GM12878 (cell line): ENCODE data around the gene ULK4. TPM values are rescaled to one million over a fixed set of nuclear protein-coding genes. Genes with fewer than 3 reads are reported as not detected.

ENCODE experiments used
- ATAC-seq: fragments of 200-7000 bp; cut with Tn5 transposase; 3 replicates; pipeline ENCODE4 v1.9.1; 2020; ENCODE audit warnings: mild to moderate bottlenecking, moderate library complexity
- BruUV-seq: library from RNA; stranded (reverse); fragments of 400-500 nt; replicated peaks from 2 replicates; lab custom pipeline; 2021; lab: Mats Ljungman, UMichigan
- CTCF ChIA-PET: fragments of 300-600 bp; sonication (Branson Sonifier 250); formaldehyde crosslinking; extraction: SDS; loops from one replicate; lab custom pipeline; 2021; ENCODE audit warnings: inconsistent platforms; lab: Yijun Ruan, JAX
- POLR2A ChIA-PET: fragments of 350-600 bp; formaldehyde crosslinking; extraction: SDS; loops from one replicate; lab custom pipeline; 2021; ENCODE audit warnings: inconsistent platforms; lab: Charles Lee
- RAD21 ChIA-PET: fragments of 300-600 bp; sonication (Branson Sonifier 250); formaldehyde crosslinking; loops from one replicate; lab custom pipeline; 2023; ENCODE audit warnings: antibody characterized with exemption; ENCODE audit not compliant: unreplicated experiment; lab: Charles Lee
- SMC1A ChIA-PET: fragments of 300-600 bp; sonication (Branson Sonifier 250); formaldehyde crosslinking; loops from one replicate; lab custom pipeline; 2023; ENCODE audit not compliant: unreplicated experiment, uncharacterized antibody; lab: Charles Lee
- DNase-seq: peaks from one replicate; pipeline ENCODE4 v3.0.0-alpha.2; 2011; ENCODE audit warnings: low read depth, low spot score
- FAIRE-seq: peaks from 3 replicates; lab custom pipeline; 2011; peaks lifted over from hg19 to GRCh38; lab: Jason Lieb, UNC
- H2AFZ ChIP-seq: 2 replicates; pipeline ENCODE4 v1.6.0; 2011; ENCODE audit warnings: low read depth, low read length, control low read depth; ENCODE audit not compliant: control insufficient read depth
- H3K27ac ChIP-seq: 2 replicates; pipeline ENCODE4 v1.5.1; 2011; ENCODE audit warnings: control low read depth; ENCODE audit not compliant: control insufficient read depth, insufficient read depth
- H3K27me3 ChIP-seq, 2 experiments: replicated peaks in 1 of 2; 2 replicates each; pipeline versions ENCODE4 v1.6.0 to v1.6.1; 2011; ENCODE audit warnings: low read length in 1 of 2; ENCODE audit not compliant: control insufficient read depth in 2 of 2, insufficient read depth in 2 of 2
- H3K36me3 ChIP-seq, 2 experiments: 2 replicates each; pipeline ENCODE4 v1.5.1; 2011; ENCODE audit warnings: low read length in 1 of 2; ENCODE audit not compliant: control insufficient read depth in 2 of 2, insufficient read depth in 2 of 2
- H3K4me1 ChIP-seq: 2 replicates; pipeline ENCODE4 v1.6.1; 2011; ENCODE audit warnings: mild to moderate bottlenecking, low read length, moderate library complexity, mixed read lengths; ENCODE audit not compliant: control insufficient read depth, insufficient read depth
- H3K4me2 ChIP-seq: 2 replicates; pipeline ENCODE4 v1.6.0; 2011; ENCODE audit warnings: control low read depth; ENCODE audit not compliant: control insufficient read depth, insufficient read depth
- H3K4me3 ChIP-seq: fragments of 200-600 bp; sonication (generic); 2 replicates; pipeline ENCODE4 v1.5.1; 2016
- H3K79me2 ChIP-seq: 2 replicates; pipeline ENCODE4 v1.6.0; 2011; ENCODE audit warnings: low read length; ENCODE audit not compliant: control insufficient read depth, insufficient read depth
- H3K9ac ChIP-seq: 2 replicates; pipeline ENCODE4 v1.8.0; 2011; ENCODE audit warnings: low read length, control low read depth, mixed read lengths; ENCODE audit not compliant: control insufficient read depth, insufficient read depth
- H3K9me3 ChIP-seq: replicated peaks from 3 replicates; pipeline ENCODE4 v1.5.1; 2011; ENCODE audit warnings: mild to moderate bottlenecking, low read length; ENCODE audit not compliant: control insufficient read depth, insufficient read depth
- H4K20me1 ChIP-seq: 2 replicates; pipeline ENCODE4 v1.6.0; 2011; ENCODE audit not compliant: control insufficient read depth, insufficient read depth
- CTCF ChIP-seq, 3 experiments: IDR thresholded peaks in 2 of 3; conservative IDR thresholded peaks in 1 of 3; 2 replicates each; pipeline ENCODE4 v1.5.1; 2011; ENCODE audit warnings: low read depth in 3 of 3, low read length in 3 of 3, mild to moderate bottlenecking in 3 of 3, control low read depth in 2 of 3, moderate library complexity in 2 of 3, inconsistent platforms in 1 of 3, mixed read lengths in 1 of 3; ENCODE audit not compliant: control insufficient read depth in 2 of 3, insufficient read depth in 1 of 3; ENCODE audit errors: extremely low read depth in 1 of 3
- PBX3 ChIP-seq: IDR thresholded peaks from 2 replicates; pipeline ENCODE4 v1.6.1; 2011; ENCODE audit warnings: mild to moderate bottlenecking, low read depth, low read length, moderate library complexity; ENCODE audit not compliant: insufficient replicate concordance
- RCOR1 ChIP-seq: conservative IDR thresholded peaks from 2 replicates; pipeline ENCODE4 v1.6.1; 2012; ENCODE audit warnings: low read depth, low read length, improper control_type of control experiment
- USF2 ChIP-seq: IDR thresholded peaks from 2 replicates; pipeline ENCODE4 v1.6.1; 2011; ENCODE audit warnings: low read depth, low read length, improper control_type of control experiment, borderline replicate concordance
- ZNF24 ChIP-seq: fragments of 450-650 bp; IDR thresholded peaks from 2 replicates; pipeline ENCODE4 v1.6.1; 2017; ENCODE audit warnings: antibody characterized with exemption, mild to moderate bottlenecking
- ZZZ3 ChIP-seq: IDR thresholded peaks from 2 replicates; pipeline ENCODE4 v1.6.1; 2011; ENCODE audit warnings: low read depth; ENCODE audit not compliant: control insufficient read depth, insufficient read length
- WGBS: methylation state at CpG from one replicate; pipeline ENCODE4 v1.1.6; 2016; ENCODE audit warnings: low lambda C conversion rate; ENCODE audit not compliant: insufficient replicate concordance, insufficient coverage; ENCODE audit errors: missing lambda C conversion rate; 5-methylcytosine and 5-hydroxymethylcytosine counted together
- in situ Hi-C: fragments of 300-500 bp; cut with MboI; formaldehyde crosslinking; loops from 9 replicates; pipeline ENCODE4 v1.14.3; 2018; ENCODE audit warnings: mixed read lengths
- intact Hi-C: fragments of 100-400 bp; cut with micrococcal nuclease; formaldehyde crosslinking; loops from one replicate; pipeline ENCODE4 v1.14.2; 2022; ENCODE audit not compliant: unreplicated experiment
- polyA plus RNA-seq, 11 experiments: library from polyadenylated mRNA; depleted of rRNA in 4 of 11; unstranded in 6 of 11; stranded (reverse) in 5 of 11; fragments of >200 nt; fragmentation: Nextera tagmentation in 4 of 11; fragmentation: Illumina TruSeq in 1 of 11; extraction: Ambion mirVana in 4 of 11; extraction: Trizol in 1 of 11; gene quantifications; 1 replicate in 1 of 11; 2 replicates in 10 of 11; pipeline versions ENCODE4 v1.2.1 to v1.2.3, GENCODE V29; 2011 to 2016; ENCODE audit warnings: inconsistent platforms in 2 of 11, missing spikeins in 2 of 11, low read depth in 1 of 11
- total RNA-seq, 4 experiments: library from RNA; depleted of rRNA in 3 of 4; stranded (reverse); fragments of >200 nt in 3 of 4; fragmentation: Illumina TruSeq in 1 of 4; extraction: Trizol in 1 of 4; gene quantifications; 2 replicates each; pipeline versions ENCODE4 v1.2.1 to v1.2.3, GENCODE V29; 2013 to 2021
- TF ChIP-seq, protein P1 (sequence below): fragments of 450-650 bp; IDR thresholded peaks from 2 replicates; pipeline ENCODE4 v1.6.1; 2016; ENCODE audit warnings: mild to moderate bottlenecking, moderate library complexity, borderline replicate concordance
- TF ChIP-seq, protein P2 (sequence below): fragments of 150-350 bp; IDR thresholded peaks from 2 replicates; pipeline ENCODE4 v1.6.1; 2016; ENCODE audit warnings: low read depth, low read length

ULK4 gene
- total and polyA plus RNA-seq, 10 of the 15 experiments (the other 5 are each of a cell fraction or from before 2014, with no cell fraction given) = 3.5 to 7.6 (median 6.3) TPM

DNA sequence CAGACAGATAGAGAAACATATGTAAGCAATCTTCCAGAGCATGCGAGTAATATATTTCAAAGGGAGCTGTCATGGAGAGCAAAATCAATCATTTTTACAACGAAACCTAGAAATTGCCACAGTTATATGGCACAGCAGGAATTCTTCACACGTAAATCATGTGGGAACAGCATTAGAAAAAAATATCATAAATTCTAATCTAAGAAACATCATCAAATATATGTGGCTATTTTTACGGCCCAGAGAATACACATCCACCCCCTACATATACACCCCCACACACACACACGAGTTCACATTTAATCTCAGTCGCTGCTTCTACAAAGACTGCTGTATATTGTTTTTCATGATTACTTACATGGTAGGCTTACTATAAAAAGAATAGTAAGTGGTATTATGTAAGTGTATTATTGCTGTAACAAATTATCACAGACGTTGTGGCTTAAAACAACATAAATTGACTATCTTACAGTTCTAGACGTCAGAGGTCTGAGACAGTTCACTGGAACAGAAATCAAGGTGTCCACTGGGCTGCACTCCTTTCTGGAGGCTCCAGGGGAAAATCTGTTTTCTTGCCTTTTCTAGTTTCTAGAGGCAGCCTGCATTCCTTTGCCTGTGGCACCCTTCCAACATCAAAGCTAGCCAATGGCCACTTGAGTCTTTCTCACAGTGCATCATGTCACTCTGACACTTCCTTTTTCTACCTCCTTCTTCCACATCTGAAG, 363.3 kb downstream of the ULK4 start:
- ChIA-PET RAD21 (no interaction called here), POLR2A (no interaction called here), CTCF (no interaction called here), SMC1A (no interaction called here)
- no peak overlapping the region for H3K4me2 ChIP-seq
- 71% methylated on average over 8 of the region's 8 CpGs for WGBS
- H3K27me3 ChIP-seq = no peaks in the 10 kb centered on the region
- DNase-seq = no peak
- ATAC-seq = no peak
- no peaks in the 10 kb centered on the region for H3K79me2 ChIP-seq
- H2AFZ ChIP-seq = no peak overlapping the region
- BruUV-seq = no TSS peak
- in situ Hi-C loops (no loop called here), intact Hi-C loops (no loop called here)
- no peak overlapping the region for H3K9ac ChIP-seq
- H3K9me3 ChIP-seq = no peaks in the 10 kb centered on the region
- no peak overlapping the region for H3K27ac ChIP-seq
- no peak for FAIRE-seq
- no peaks in the 10 kb centered on the region for H4K20me1 ChIP-seq
- H3K4me1 ChIP-seq = no peaks in the 10 kb centered on the region
- no peak overlapping the region for H3K4me3 ChIP-seq
- H3K36me3 ChIP-seq = no peaks in the 10 kb centered on the region
- TF ChIP-seq PBX3 (no peak), ZNF24 (no peak), USF2 (no peak), RCOR1 (no peak), ZZZ3 (no peak), CTCF (IDR thresholded peaks at IDR 0.05 in 2 of 3, conservative IDR thresholded peaks at IDR 0.05 in 1 of 3; ENCODE audit: control insufficient read depth in 2 of 3, extremely low read depth in 1 of 3, insufficient read depth in 1 of 3, low read depth in 3 of 3, low read length in 3 of 3) (no peak)
- TF ChIP-seq, protein P1, sequence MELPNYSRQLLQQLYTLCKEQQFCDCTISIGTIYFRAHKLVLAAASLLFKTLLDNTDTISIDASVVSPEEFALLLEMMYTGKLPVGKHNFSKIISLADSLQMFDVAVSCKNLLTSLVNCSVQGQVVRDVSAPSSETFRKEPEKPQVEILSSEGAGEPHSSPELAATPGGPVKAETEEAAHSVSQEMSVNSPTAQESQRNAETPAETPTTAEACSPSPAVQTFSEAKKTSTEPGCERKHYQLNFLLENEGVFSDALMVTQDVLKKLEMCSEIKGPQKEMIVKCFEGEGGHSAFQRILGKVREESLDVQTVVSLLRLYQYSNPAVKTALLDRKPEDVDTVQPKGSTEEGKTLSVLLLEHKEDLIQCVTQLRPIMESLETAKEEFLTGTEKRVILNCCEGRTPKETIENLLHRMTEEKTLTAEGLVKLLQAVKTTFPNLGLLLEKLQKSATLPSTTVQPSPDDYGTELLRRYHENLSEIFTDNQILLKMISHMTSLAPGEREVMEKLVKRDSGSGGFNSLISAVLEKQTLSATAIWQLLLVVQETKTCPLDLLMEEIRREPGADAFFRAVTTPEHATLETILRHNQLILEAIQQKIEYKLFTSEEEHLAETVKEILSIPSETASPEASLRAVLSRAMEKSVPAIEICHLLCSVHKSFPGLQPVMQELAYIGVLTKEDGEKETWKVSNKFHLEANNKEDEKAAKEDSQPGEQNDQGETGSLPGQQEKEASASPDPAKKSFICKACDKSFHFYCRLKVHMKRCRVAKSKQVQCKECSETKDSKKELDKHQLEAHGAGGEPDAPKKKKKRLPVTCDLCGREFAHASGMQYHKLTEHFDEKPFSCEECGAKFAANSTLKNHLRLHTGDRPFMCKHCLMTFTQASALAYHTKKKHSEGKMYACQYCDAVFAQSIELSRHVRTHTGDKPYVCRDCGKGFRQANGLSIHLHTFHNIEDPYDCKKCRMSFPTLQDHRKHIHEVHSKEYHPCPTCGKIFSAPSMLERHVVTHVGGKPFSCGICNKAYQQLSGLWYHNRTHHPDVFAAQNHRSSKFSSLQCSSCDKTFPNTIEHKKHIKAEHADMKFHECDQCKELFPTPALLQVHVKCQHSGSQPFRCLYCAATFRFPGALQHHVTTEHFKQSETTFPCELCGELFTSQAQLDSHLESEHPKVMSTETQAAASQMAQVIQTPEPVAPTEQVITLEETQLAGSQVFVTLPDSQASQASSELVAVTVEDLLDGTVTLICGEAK = no peak
- TF ChIP-seq, protein P2, sequence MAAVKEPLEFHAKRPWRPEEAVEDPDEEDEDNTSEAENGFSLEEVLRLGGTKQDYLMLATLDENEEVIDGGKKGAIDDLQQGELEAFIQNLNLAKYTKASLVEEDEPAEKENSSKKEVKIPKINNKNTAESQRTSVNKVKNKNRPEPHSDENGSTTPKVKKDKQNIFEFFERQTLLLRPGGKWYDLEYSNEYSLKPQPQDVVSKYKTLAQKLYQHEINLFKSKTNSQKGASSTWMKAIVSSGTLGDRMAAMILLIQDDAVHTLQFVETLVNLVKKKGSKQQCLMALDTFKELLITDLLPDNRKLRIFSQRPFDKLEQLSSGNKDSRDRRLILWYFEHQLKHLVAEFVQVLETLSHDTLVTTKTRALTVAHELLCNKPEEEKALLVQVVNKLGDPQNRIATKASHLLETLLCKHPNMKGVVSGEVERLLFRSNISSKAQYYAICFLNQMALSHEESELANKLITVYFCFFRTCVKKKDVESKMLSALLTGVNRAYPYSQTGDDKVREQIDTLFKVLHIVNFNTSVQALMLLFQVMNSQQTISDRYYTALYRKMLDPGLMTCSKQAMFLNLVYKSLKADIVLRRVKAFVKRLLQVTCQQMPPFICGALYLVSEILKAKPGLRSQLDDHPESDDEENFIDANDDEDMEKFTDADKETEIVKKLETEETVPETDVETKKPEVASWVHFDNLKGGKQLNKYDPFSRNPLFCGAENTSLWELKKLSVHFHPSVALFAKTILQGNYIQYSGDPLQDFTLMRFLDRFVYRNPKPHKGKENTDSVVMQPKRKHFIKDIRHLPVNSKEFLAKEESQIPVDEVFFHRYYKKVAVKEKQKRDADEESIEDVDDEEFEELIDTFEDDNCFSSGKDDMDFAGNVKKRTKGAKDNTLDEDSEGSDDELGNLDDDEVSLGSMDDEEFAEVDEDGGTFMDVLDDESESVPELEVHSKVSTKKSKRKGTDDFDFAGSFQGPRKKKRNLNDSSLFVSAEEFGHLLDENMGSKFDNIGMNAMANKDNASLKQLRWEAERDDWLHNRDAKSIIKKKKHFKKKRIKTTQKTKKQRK = no peak
